Measurements from ENCODE around the gene ZNF200.
"Not testable (repeated sequence)": the region's sequence is repeated elsewhere in the genome, so short reads cannot be mapped to it uniquely, and the experiment has no call there.

Gene ZNF200

DNA sequence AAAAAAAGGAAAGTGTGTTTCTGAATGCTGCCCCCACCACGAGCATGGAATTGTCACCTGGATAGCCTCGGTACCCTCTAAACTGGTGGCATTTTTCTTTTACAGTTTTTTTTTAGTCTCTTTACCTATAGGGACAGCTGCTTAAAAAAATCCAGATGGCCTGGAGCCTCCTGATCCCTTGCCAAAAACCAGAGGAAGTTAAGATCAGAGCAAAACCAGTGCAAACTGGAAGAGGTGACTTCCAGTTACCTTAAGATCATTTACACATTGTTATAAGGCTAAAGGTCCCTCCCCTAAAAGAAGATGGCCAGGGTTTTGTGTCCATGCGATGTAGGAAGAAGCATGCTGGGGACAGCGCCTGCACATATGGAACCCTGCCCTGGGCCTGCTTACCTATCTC is 18.0 kb upstream of the ZNF200 start:
- no peak for DNase-seq (ENCODE audit: low read depth in 2 of 2)

DNA sequence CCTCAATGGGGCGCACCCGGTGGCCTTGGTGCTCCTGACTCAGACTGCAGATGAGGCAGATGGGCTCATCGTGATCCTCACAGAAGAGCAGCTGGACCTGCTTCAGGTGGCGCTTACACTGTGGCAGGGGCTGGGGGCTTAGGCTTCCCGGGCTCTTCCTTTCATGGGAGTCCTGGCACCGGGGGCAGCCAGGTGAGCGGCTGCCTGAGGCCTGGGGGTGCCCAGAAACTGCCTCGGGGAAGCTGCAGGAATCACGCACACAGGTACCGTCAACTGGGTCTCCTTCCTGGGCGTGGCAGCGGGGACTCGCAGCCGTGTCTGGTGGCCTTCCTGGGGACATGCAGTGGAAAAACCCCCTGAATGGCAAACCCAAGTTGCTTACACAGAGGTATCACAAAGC is 14.5 kb upstream of the ZNF200 start:
- no peak for DNase-seq (ENCODE audit: low read depth in 2 of 2)

GRCh38 chr16:3249020-3249419 is 14.1 kb upstream of the ZNF200 start:
- DNase-seq (ENCODE audit: low read depth in 2 of 2) = no peak

DNA sequence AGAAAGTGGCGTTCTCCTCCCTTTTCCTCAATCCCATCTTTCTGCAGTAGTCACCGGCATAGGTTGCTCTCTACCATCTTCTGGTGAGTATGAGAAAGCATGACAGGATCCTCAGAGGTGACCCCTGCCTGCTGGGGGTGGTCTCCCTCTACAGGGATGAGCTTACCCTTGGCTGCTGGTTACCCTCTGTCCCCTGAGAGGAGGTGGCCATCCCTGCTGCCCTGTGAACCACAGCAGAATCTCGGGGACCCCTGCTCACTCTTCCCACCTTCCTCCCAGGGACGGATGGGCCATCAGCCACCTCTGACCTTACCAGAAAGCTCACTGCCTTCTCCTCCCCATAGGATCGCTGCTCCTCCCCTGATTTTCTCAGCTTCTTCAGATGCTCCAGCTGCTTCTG is 13.6 kb upstream of the ZNF200 start:
- DNase-seq (ENCODE audit: low read depth in 2 of 2) = no peak

GRCh38 chr16:3246876-3247275 is 11.9 kb upstream of the ZNF200 start:
- no peak for DNase-seq (ENCODE audit: low read depth in 2 of 2)

DNA sequence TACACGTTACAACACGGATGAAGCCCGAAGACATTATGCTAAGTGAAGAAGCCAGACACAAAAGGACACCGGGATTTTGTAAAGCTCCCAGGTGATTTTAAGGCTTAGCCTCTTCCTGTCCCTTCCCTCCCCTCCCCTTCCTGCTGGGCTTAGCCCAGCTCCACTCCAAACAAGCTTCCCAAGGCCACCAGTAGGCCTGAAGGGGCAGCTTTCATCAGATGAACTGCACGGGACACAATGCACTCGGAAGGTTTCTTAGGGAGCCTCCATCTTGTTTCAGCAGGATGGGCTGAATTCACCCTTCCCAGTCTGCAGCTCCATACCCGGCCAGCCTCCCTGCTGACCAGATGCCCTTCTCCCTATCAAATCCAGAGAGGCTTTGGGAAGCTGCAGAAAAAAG is 11.0 kb upstream of the ZNF200 start:
- DNase-seq (ENCODE audit: low read depth in 2 of 2) = no peak

DNA sequence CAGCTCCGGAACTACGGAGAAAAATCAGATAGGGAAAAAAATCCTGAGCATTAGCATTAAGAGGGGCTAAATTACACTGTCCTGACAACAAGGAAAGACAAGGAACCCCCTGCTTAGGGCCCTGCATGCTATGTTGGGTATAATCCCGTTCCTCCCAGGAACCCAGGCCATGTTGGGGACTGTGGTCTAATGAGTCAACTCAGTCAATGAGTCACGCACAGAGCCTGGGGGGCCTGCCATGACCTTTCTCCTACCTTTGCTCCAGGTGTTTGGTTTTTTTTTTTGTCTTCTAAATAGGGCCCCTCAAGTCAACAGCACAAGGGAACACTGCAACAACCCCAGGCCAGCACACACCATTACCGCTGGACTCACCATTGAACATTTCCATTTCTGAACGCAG is 8.9 kb upstream of the ZNF200 start:
- no peak for DNase-seq (ENCODE audit: low read depth in 2 of 2)

DNA sequence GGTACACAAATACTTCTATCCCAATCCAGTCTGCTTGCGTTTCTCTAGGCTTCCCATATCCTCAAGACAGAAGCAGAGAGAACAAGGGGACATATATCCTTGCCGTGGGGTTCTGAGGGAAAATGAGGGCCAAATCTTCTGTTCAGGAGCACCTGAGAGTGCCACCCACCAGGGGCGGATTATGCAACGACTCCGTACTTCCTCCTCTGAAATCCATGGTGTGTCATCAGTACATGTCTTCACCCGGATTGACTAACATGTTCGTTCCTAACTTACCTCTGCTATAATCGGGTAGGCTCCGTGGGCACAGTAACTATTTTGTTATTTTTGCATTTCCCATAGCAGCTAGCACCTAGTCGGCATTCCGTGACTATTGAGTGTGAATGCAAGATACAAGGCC is 7.8 kb upstream of the ZNF200 start:
- no peak for DNase-seq (ENCODE audit: low read depth in 2 of 2)

DNA sequence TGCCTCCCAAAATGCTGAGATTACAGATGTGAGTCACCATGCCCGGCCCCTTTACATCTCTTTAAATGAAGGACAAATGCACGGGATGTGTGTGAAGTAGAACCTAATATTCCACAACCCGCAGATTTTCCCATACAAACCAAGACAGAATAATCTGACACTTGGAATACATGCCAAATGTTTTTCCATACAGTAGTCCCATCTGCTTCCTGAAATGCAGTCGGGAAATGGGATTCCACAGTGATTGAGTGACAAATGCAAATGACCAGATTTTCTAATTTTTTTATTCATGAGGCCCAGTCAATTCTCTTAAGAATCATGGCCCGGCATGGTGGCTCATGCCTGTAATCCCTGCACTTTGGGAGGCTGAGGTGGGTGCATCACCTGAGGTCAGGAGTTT is 6.8 kb upstream of the ZNF200 start:
- DNase-seq (ENCODE audit: low read depth in 2 of 2) = no peak

DNA sequence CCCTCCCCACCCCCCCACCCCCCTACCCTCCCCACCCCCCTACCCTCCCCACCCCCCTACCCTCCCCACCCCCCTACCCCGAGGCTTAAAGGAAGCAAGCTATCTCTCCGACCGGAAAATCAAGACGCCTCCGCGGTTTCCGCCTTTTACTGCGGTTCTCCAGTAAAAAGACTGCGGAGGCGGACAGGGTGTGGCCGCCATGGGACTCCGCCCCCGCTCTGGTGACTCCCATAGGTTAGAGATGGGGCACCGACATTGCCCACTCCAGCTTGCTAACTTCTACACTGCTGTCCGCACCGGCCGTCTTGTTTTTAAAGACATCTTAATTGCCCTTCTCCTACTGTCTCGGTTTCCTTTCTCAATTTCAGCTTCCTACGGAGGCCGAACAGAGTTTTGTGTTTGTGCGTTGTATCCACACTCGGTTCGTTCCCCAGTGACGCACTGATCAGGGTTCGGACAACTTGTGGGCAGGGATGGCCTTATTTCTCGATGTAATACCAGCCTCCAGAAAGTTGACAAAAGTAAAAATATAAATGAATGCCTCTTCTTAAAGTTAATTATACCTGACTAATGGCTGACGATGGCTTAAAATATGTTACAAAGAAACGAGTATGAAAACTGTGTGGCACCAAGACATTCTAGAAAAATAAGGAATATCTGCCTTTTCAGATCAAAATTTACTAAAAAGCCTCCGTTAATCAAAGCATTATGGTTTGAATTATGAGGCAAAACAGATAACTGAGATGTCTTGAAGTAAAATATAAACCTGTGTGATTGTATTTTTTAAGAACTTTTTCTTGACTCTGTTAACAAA is 1.1 kb upstream of the ZNF200 start:
- DNase-seq (ENCODE audit: low read depth in 2 of 2) = no peak

DNA sequence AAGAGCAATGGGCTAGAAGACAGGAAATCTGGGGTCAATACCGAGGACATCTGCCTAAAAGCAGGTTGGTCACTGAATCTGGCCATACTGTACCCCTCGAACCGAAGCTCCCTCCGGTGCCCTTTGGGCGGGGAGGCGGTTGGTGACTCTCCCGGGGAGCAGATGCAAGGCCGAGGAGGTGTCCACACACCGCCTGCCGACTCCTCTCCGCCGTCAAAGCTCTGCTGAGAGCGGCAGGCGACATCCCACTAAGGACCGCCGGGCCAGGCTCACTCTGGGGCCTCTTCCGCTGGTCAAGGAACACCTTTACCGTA is 458 bp downstream of the ZNF200 start:
- no peak for DNase-seq (ENCODE audit: low read depth in 2 of 2)

GRCh38 chr16:3223913-3224515 is 10.9 kb downstream of the ZNF200 start:
- no peak for DNase-seq (ENCODE audit: low read depth in 2 of 2)

DNA sequence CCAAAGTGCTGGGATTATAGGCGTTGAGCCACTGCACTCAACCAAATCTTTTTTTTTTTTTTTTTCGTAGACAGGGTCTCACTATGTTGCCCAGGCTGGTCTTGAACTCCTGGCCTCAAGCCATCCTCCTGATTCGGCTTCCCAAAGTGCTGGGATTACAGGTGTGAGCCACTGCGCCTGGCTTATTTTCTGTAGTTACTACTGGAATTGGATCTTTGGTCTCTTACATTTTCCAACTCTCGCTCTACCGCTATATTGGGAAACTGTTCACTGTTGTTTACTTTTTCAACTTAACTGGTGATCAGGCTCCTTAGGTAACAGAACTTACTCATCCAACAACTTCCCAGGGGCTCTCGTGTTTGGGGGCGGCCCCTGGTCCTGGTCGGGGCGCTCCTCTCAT is 14.1 kb downstream of the ZNF200 start:
- DNase-seq (ENCODE audit: low read depth in 2 of 2) = no peak

GRCh38 chr16:3216263-3216640 is 18.7 kb downstream of the ZNF200 start:
- no peak for DNase-seq (ENCODE audit: low read depth in 2 of 2)

DNA sequence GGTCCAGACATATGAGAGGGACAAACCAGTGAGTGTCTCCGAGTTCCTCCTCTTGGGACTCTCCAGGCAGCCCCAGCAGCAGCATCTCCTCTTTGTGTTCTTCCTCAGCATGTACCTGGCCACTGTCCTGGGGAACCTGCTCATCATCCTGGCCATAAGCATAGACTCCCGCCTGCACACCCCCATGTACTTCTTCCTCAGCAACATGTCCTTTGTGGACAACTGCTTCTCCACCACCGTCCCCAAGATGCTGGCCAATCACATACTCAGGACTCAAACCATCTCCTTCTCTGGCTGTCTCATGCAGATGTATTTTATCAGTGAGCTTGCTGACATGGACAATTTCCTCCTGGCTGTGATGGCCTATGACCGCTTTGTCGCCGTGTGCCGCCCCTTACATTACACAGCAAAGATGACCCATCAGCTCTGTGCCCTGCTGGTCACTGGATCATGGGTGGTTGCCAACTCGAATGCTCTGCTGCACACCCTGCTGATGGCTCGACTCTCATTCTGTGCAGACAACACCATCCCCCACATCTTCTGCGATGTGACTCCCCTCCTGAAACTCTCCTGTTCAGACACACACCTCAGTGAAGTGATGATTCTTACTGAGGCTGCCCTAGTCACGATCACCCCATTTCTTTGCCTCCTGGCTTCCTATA is 19.2 kb downstream of the ZNF200 start:
- no peak for DNase-seq (ENCODE audit: low read depth in 2 of 2)

DNA sequence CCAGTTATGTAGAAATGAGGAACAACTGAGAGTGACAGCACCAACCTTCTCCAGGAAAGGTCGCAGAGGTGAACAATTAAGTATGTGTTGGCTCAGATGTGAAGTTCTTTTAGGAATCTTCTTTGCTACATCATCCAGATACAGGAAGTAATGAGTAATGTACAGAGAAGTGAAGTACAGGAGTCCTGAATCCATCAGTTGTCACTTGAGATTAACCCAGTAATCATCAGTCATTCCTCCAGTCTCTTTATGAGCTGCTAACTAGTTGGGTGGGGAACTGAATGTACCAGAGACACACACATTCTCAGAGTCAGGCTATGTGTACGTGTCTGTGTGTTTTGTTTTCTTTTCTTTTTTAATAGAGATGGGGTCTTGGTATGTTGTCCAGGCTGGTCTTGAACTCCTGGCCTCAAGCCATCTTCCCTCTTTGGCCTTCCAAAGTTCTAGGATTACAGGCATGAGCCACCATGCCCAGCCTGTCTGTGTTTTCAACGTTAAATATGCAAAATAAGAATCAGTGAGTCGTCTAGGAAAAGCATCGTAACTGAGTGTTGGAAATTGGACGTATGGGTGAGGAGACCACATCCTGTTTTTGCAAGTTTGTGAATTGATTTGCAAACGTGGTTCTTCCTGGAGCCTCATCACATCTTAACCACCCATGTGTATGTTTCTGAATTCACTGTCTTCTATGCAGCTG is 19.9 kb downstream of the ZNF200 start:
- no peak for DNase-seq (ENCODE audit: low read depth in 2 of 2)

- DNase-seq (ENCODE audit: low read depth in 2 of 2) = no peak
These were observed 22.4 kb downstream of the ZNF200 start for GRCh38 chr16:3212567-3212966.

GRCh38 chr16:3212006-3212405 is 23.0 kb downstream of the ZNF200 start:
- DNase-seq (ENCODE audit: low read depth in 2 of 2) = no peak

- no peak for DNase-seq (ENCODE audit: low read depth in 2 of 2)
These were observed 27.6 kb downstream of the ZNF200 start for GRCh38 chr16:3207086-3207953.

- DNase-seq (ENCODE audit: low read depth in 2 of 2) = not testable (repeated sequence)
These were observed 29.0 kb downstream of the ZNF200 start for GRCh38 chr16:3205939-3206338.

GRCh38 chr16:3202903-3203539 is 31.9 kb downstream of the ZNF200 start:
- no peak for DNase-seq (ENCODE audit: low read depth in 2 of 2)
